ENCODE data around the gene WWC2.

WWC2 gene

GRCh38 chr4:183078634-183079033 is 20.4 kb upstream of the WWC2 start:
- H3K79me2 ChIP-seq (ENCODE audit: control insufficient read depth, low read length): no peaks in the 10 kb centered on the region
- H3K4me2 ChIP-seq (ENCODE audit: low read length): no peak overlapping the region
- no peaks in the 10 kb centered on the region for H3F3A ChIP-seq (ENCODE audit: control insufficient read depth, insufficient read depth)
- no peak overlapping the region for H3K4me3 ChIP-seq (ENCODE audit: low read length)
- no peak overlapping the region for H3K27ac ChIP-seq (ENCODE audit: low read depth, low read length)
- no peaks in the 10 kb centered on the region for H4K20me1 ChIP-seq (ENCODE audit: control insufficient read depth, insufficient read depth, low read depth, low read length)
- H3K27me3 ChIP-seq (ENCODE audit: control insufficient read depth, low read length): 0 out of 2 replicates have a peak, but pooled peaks cover 2% of the 10 kb centered on the region
- H3K9me2 ChIP-seq (replicated peaks; ENCODE audit: control insufficient read depth, low read length): no peaks in the 10 kb centered on the region
- H3K36me3 ChIP-seq (ENCODE audit: control insufficient read depth, low read length): no peaks in the 10 kb centered on the region
- no peak for TF ChIP-seq CTCF (IDR thresholded peaks at IDR 0.05; ENCODE audit: low read depth, low read length, poor library complexity, severe bottlenecking)
- no peak for TF ChIP-seq EZH2phosphoT487 (IDR thresholded peaks at IDR 0.05; ENCODE audit: borderline replicate concordance, low read length)
- H3K4me1 ChIP-seq (ENCODE audit: control insufficient read depth, low read length): no peaks in the 10 kb centered on the region
- no peaks in the 10 kb centered on the region for H3K9me3 ChIP-seq (ENCODE audit: control insufficient read depth, insufficient read depth, low read length)

GRCh38 chr4:183080372-183081115 is 18.5 kb upstream of the WWC2 start:
- no peaks in the 10 kb centered on the region for H3K4me1 ChIP-seq (ENCODE audit: control insufficient read depth, low read length)
- no peak overlapping the region for H3K4me3 ChIP-seq (ENCODE audit: low read length)
- no peaks in the 10 kb centered on the region for H3K79me2 ChIP-seq (ENCODE audit: control insufficient read depth, low read length)
- H3F3A ChIP-seq (ENCODE audit: control insufficient read depth, insufficient read depth): no peaks in the 10 kb centered on the region
- no peaks in the 10 kb centered on the region for H3K27me3 ChIP-seq (ENCODE audit: control insufficient read depth, low read length)
- H3K4me2 ChIP-seq (ENCODE audit: low read length): no peak overlapping the region
- H3K9me2 ChIP-seq (replicated peaks; ENCODE audit: control insufficient read depth, low read length): no peaks in the 10 kb centered on the region
- H3K9me3 ChIP-seq (ENCODE audit: control insufficient read depth, insufficient read depth, low read length): no peaks in the 10 kb centered on the region
- H4K20me1 ChIP-seq (ENCODE audit: control insufficient read depth, insufficient read depth, low read depth, low read length): no peaks in the 10 kb centered on the region
- H3K36me3 ChIP-seq (ENCODE audit: control insufficient read depth, low read length): no peaks in the 10 kb centered on the region
- no peak overlapping the region for H3K27ac ChIP-seq (ENCODE audit: low read depth, low read length)
- TF ChIP-seq EZH2phosphoT487 (IDR thresholded peaks at IDR 0.05; ENCODE audit: borderline replicate concordance, low read length) (no peak), CTCF (IDR thresholded peaks at IDR 0.05; ENCODE audit: low read depth, low read length, poor library complexity, severe bottlenecking) (no peak)

GRCh38 chr4:183081116-183081469 is 18.0 kb upstream of the WWC2 start:
- Histone ChIP-seq H4K20me1 (ENCODE audit: control insufficient read depth, insufficient read depth, low read depth, low read length) (no peaks in the 10 kb centered on the region), H3K27ac (ENCODE audit: low read depth, low read length) (no peak overlapping the region), H3K27me3 (ENCODE audit: control insufficient read depth, low read length) (no peaks in the 10 kb centered on the region), H3K4me3 (ENCODE audit: low read length) (no peak overlapping the region), H3K79me2 (ENCODE audit: control insufficient read depth, low read length) (no peaks in the 10 kb centered on the region), H3K4me2 (ENCODE audit: low read length) (no peak overlapping the region), H3F3A (ENCODE audit: control insufficient read depth, insufficient read depth) (no peaks in the 10 kb centered on the region), H3K4me1 (ENCODE audit: control insufficient read depth, low read length) (no peaks in the 10 kb centered on the region), H3K9me2 (replicated peaks; ENCODE audit: control insufficient read depth, low read length) (no peaks in the 10 kb centered on the region), H3K9me3 (ENCODE audit: control insufficient read depth, insufficient read depth, low read length) (no peaks in the 10 kb centered on the region), H3K36me3 (ENCODE audit: control insufficient read depth, low read length) (no peaks in the 10 kb centered on the region)
- TF ChIP-seq EZH2phosphoT487 (IDR thresholded peaks at IDR 0.05; ENCODE audit: borderline replicate concordance, low read length): no peak
- TF ChIP-seq CTCF (IDR thresholded peaks at IDR 0.05; ENCODE audit: low read depth, low read length, poor library complexity, severe bottlenecking): no peak

Data from DOHH2 (cell line).